Natural killer cell (primary cell): Measurements from ENCODE around the gene CHPF2. TPM values are rescaled to one million over a fixed set of nuclear protein-coding genes. Genes with fewer than 3 reads are reported as not detected.

ENCODE experiments used
- ATAC-seq, 3 donors: fragments of 150-1000 bp in 2 of 3; fragments of 200-7000 bp in 1 of 3; cut with Tn5 transposase; 1 replicate in 1 of 3; 2 replicates in 2 of 3; pipeline ENCODE4 v1.10.0; 2021; ENCODE audit warnings: mild to moderate bottlenecking in 2 of 3, moderate library complexity in 2 of 3
- DNase-seq, 2 donors: peaks; one replicate each; pipeline versions ENCODE4 v3.0.0 to v3.0.0-alpha.2; 2013 to 2021; ENCODE audit warnings: mixed read lengths in 1 of 2
- H3K27ac ChIP-seq: one replicate; pipeline ENCODE4 v1.5.1; 2013; ENCODE audit warnings: mild to moderate bottlenecking, low read length
- H3K27me3 ChIP-seq: one replicate; pipeline ENCODE4 v1.6.1; 2013; ENCODE audit warnings: low read length; ENCODE audit not compliant: control insufficient read depth, insufficient read depth
- H3K36me3 ChIP-seq: one replicate; pipeline ENCODE4 v1.6.1; 2013; ENCODE audit warnings: low read length; ENCODE audit not compliant: control insufficient read depth, insufficient read depth
- H3K4me1 ChIP-seq: one replicate; pipeline ENCODE4 v1.6.1; 2013; ENCODE audit warnings: low read length; ENCODE audit not compliant: control insufficient read depth, insufficient read depth
- H3K4me3 ChIP-seq: one replicate; pipeline ENCODE4 v1.5.1; 2013; ENCODE audit warnings: low read length
- H3K9me3 ChIP-seq: one replicate; pipeline ENCODE4 v1.6.1; 2013; ENCODE audit warnings: low read length; ENCODE audit not compliant: control insufficient read depth, insufficient read depth
- H3K27ac Mint-ChIP-seq, 2 donors: one replicate each; pipeline ENCODE4 v1.8.0; 2022; ENCODE audit warnings: mild to moderate bottlenecking in 2 of 2, mixed read lengths in 2 of 2, moderate library complexity in 1 of 2
- H3K27me3 Mint-ChIP-seq, 2 donors: one replicate each; pipeline ENCODE4 v1.8.0; 2022; ENCODE audit warnings: low read depth in 2 of 2, mixed read lengths in 2 of 2
- H3K36me3 Mint-ChIP-seq: one replicate; pipeline ENCODE4 v1.8.0; 2022; ENCODE audit warnings: mixed read lengths
- H3K4me1 Mint-ChIP-seq, 2 donors: one replicate each; pipeline ENCODE4 v1.8.0; 2022; ENCODE audit warnings: mixed read lengths in 2 of 2
- H3K4me3 Mint-ChIP-seq: one replicate; pipeline ENCODE4 v1.8.0; 2022; ENCODE audit warnings: mild to moderate bottlenecking, moderate library complexity, mixed read lengths
- H3K9me3 Mint-ChIP-seq, 2 donors: one replicate each; pipeline ENCODE4 v1.8.0; 2022; ENCODE audit warnings: mixed read lengths in 2 of 2
- CTCF ChIP-seq: fragments of 200-600 bp; IDR thresholded peaks from one replicate; pipeline ENCODE4 v1.8.0; 2022; ENCODE audit warnings: antibody characterized with exemption
- WGBS: methylation state at CpG from one replicate; pipeline ENCODE4 v1.1.7; 2013; ENCODE audit warnings: missing lambda C conversion rate; ENCODE audit not compliant: insufficient coverage; 5-methylcytosine and 5-hydroxymethylcytosine counted together
- intact Hi-C: fragments of 100-400 bp; cut with micrococcal nuclease; formaldehyde crosslinking; loops from one replicate; pipeline ENCODE4 v1.14.2; 2022
- total RNA-seq, 4 donors: library from RNA; stranded (reverse); fragments of 120-200 nt in 1 of 4; gene quantifications; one replicate each; pipeline versions ENCODE4 v1.2.3 to v1.2.4, GENCODE V29; 2013 to 2022

CHPF2 gene
- total RNA-seq, 3 donors from 2014 or later (not counting 1 experiment from before 2014, with no cell fraction given) = 47.0 to 51.6 (median 48.6) TPM

DNA sequence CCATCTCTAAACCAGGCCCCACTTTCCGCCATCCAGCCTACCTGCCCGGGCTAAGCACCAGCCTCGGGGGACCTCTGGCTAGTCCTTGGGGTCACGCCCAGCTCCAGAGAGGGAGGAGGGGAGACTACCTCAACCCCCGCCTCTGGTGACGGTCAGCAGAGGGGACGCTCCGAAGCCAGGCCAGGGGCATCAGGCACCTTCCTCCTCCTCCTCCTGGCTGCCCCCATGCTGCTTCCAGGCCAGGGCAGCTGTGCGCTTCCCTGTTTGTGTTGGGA is 20.2 kb downstream of the CHPF2 start:
- Histone ChIP-seq H3K36me3 (no peaks in the 10 kb centered on the region), H3K4me1 (peaks cover 30% of the 10 kb centered on the region), H3K27ac (no peak overlapping the region), H3K9me3 (no peaks in the 10 kb centered on the region), H3K27me3 (peaks cover 24% of the 10 kb centered on the region), H3K4me3 (no peak overlapping the region)
- H3K36me3 Mint-ChIP-seq = no peaks in the 10 kb centered on the region
- no peak overlapping the region for H3K27ac Mint-ChIP-seq
- no peak for TF ChIP-seq CTCF
- no peak for ATAC-seq
- peak overlapping the region; percentile 84 for H3K4me3 Mint-ChIP-seq
- 56% methylated on average over 4 of the region's 9 CpGs for WGBS
- intact Hi-C loops = no loop called here
- peaks cover 56 to 66% of the 10 kb centered on the region in 2 donors for H3K27me3 Mint-ChIP-seq
- H3K4me1 Mint-ChIP-seq = peaks cover 18 to 41% of the 10 kb centered on the region in 2 donors
- H3K9me3 Mint-ChIP-seq = no peaks in the 10 kb centered on the region
- DNase-seq = no peak

DNA sequence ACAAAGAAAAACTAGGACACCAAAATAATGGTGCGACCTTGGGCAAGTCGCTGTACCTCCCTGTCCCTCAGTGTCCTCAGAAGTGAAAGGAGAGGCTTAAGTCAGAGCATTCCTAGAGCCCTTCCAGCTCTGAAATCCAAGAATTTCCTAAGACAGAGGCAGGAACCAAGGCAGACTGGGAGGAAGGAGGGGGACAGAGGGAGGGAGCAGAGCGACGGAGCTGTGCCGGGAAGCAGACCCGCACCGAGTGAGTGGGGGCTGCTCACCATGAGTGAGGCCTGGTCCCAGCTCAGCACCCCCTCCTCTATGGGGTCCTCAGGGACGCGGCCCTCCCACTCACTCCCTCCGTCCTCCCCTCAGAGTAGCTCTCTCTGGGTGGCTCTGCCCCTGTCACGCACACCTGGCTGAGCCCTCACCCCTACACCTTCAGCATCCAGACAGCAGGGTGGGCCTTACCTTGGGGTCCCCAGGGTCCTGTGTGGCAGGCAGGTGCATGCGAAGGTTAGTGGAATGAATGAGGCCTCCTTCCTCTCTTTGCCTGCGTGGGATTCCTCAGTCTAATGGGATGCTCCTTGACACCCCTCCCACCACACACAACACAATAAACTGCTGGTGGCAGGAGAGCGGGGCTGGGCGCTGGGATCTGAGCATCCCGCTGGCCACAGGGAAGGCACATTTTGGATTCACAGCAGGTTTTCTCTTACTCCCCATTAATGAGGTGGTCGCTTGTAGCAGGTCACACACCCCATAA is 20.9 kb downstream of the CHPF2 start:
- H3K27ac ChIP-seq = no peak overlapping the region
- H3K4me3 ChIP-seq = no peak overlapping the region
- no peaks in the 10 kb centered on the region for H3K9me3 ChIP-seq
- peak overlapping the region; percentile 84 for H3K4me3 Mint-ChIP-seq
- TF ChIP-seq CTCF = no peak
- 91% methylated on average over 17 of the region's 17 CpGs for WGBS
- H3K9me3 Mint-ChIP-seq = no peaks in the 10 kb centered on the region
- peaks cover 18 to 37% of the 10 kb centered on the region in 2 donors for H3K4me1 Mint-ChIP-seq
- intact Hi-C loops = no loop called here
- no peaks in the 10 kb centered on the region for H3K36me3 Mint-ChIP-seq
- H3K27me3 Mint-ChIP-seq = peaks cover 63 to 68% of the 10 kb centered on the region in 2 donors
- H3K36me3 ChIP-seq = no peaks in the 10 kb centered on the region
- no peak overlapping the region for H3K27ac Mint-ChIP-seq
- DNase-seq = no peak
- H3K4me1 ChIP-seq = peaks cover 24% of the 10 kb centered on the region
- ATAC-seq = no peak
- H3K27me3 ChIP-seq = peaks cover 21% of the 10 kb centered on the region

DNA sequence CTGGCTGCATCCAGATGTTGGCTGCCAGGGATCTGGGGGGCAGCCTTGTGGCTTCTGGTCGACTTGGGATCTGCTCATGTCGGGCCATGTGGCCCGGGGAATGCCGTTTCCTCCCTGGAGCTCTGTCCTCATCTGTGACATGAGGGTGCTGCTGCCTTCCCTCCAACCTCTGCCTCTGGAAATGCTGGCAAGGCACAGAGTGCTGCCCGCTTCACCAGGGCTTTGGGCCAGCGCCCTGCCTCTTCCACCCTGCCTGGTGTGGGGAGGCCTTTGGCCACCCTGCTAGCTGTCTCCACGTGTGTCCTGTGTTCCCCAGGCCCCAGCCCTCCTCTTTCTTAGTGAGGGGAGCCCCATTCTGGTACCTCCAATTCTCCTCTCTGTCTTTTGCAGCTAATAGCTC is 22.0 kb downstream of the CHPF2 start:
- H3K4me1 ChIP-seq = peaks cover 16% of the 10 kb centered on the region
- no peaks in the 10 kb centered on the region for H3K9me3 ChIP-seq
- no peak overlapping the region for H3K27ac Mint-ChIP-seq
- H3K9me3 Mint-ChIP-seq = no peaks in the 10 kb centered on the region
- ATAC-seq (no peak), DNase-seq (no peak)
- H3K27me3 ChIP-seq = peaks cover 19% of the 10 kb centered on the region
- WGBS = 77% methylated on average over 7 of the region's 7 CpGs
- no peaks in the 10 kb centered on the region for H3K36me3 Mint-ChIP-seq
- peaks cover 68 to 69% of the 10 kb centered on the region in 2 donors for H3K27me3 Mint-ChIP-seq
- peak overlapping the region; percentile 47 for H3K4me3 Mint-ChIP-seq
- intact Hi-C loops = no loop called here
- peaks cover 9 to 28% of the 10 kb centered on the region in 2 donors for H3K4me1 Mint-ChIP-seq
- H3K27ac ChIP-seq = no peak overlapping the region
- H3K4me3 ChIP-seq = no peak overlapping the region
- no peak for TF ChIP-seq CTCF
- no peaks in the 10 kb centered on the region for H3K36me3 ChIP-seq

GRCh38 chr7:151254851-151255250 is 22.6 kb downstream of the CHPF2 start:
- no peak overlapping the region for H3K27ac Mint-ChIP-seq
- peaks cover 16% of the 10 kb centered on the region for H3K27me3 ChIP-seq

More at GRCh38 chr7:151254851-151255250, 22.6 kb downstream of the CHPF2 start:
- Histone ChIP-seq H3K36me3 (no peaks in the 10 kb centered on the region), H3K9me3 (no peaks in the 10 kb centered on the region), H3K4me1 (peaks cover 12% of the 10 kb centered on the region), H3K4me3 (no peak overlapping the region), H3K27ac (no peak overlapping the region)
- TF ChIP-seq CTCF = no peak
- WGBS = 89% methylated on average over 11 of the region's 11 CpGs
- no peaks in the 10 kb centered on the region for H3K9me3 Mint-ChIP-seq
- peaks cover 65 to 68% of the 10 kb centered on the region in 2 donors for H3K27me3 Mint-ChIP-seq
- intact Hi-C loops = no loop called here
- no peak for DNase-seq
- H3K4me1 Mint-ChIP-seq = peaks cover 7 to 23% of the 10 kb centered on the region in 2 donors
- no peaks in the 10 kb centered on the region for H3K36me3 Mint-ChIP-seq
- ATAC-seq = no peak
- H3K4me3 Mint-ChIP-seq = no peak overlapping the region
